ENCODE results near the gene LSMEM2. TPM values are rescaled to one million over a fixed set of nuclear protein-coding genes. Genes with fewer than 3 reads are reported as not detected.
"Not testable (repeated sequence)": the region's sequence is repeated elsewhere in the genome, so short reads cannot be mapped to it uniquely, and the experiment has no call there.

The LSMEM2 gene
- total RNA-seq, 2 donors from 2014 or later: not detected

DNA sequence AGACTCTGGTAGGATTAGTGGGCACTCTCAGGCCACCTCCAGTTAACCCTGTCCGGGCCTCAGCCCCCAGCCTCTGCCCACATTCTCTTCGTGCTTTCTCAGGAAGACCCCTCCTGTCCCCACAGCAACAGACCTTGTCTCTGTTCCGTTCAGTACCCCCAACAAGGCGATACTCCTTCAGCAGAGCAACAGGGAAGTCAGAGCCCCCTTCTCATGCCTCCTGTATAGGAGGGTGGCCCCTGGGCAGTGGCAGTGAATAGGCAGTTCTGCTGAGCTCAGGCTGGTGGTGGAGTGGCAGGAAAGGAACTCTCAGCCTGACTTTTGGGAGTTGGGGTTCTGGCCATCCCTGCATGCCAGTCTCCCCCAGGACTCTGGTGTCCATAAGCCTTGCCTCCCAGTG, 9.4 kb upstream of the LSMEM2 start:
- intact Hi-C loops (cut with DNase I): no loop called here
- peak overlapping the region; percentile 88 to 91 for H3K9ac ChIP-seq (ENCODE audit: low read depth in 2 of 2, low read length in 2 of 2)
- peaks cover 5% of the 10 kb centered on the region for H3K27me3 ChIP-seq
- H3K27ac ChIP-seq: peak overlapping the region; percentile 85
- DNase-seq: no peak
- H3K9me3 ChIP-seq: no peaks in the 10 kb centered on the region
- H3K4me1 ChIP-seq: peaks cover 28% of the 10 kb centered on the region
- peak overlapping the region; percentile 35 for H3K4me3 ChIP-seq
- H3K36me3 ChIP-seq: no peaks in the 10 kb centered on the region
- TF ChIP-seq, protein P1, sequence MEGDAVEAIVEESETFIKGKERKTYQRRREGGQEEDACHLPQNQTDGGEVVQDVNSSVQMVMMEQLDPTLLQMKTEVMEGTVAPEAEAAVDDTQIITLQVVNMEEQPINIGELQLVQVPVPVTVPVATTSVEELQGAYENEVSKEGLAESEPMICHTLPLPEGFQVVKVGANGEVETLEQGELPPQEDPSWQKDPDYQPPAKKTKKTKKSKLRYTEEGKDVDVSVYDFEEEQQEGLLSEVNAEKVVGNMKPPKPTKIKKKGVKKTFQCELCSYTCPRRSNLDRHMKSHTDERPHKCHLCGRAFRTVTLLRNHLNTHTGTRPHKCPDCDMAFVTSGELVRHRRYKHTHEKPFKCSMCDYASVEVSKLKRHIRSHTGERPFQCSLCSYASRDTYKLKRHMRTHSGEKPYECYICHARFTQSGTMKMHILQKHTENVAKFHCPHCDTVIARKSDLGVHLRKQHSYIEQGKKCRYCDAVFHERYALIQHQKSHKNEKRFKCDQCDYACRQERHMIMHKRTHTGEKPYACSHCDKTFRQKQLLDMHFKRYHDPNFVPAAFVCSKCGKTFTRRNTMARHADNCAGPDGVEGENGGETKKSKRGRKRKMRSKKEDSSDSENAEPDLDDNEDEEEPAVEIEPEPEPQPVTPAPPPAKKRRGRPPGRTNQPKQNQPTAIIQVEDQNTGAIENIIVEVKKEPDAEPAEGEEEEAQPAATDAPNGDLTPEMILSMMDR (IDR thresholded peaks at IDR 0.05): no peak

DNA sequence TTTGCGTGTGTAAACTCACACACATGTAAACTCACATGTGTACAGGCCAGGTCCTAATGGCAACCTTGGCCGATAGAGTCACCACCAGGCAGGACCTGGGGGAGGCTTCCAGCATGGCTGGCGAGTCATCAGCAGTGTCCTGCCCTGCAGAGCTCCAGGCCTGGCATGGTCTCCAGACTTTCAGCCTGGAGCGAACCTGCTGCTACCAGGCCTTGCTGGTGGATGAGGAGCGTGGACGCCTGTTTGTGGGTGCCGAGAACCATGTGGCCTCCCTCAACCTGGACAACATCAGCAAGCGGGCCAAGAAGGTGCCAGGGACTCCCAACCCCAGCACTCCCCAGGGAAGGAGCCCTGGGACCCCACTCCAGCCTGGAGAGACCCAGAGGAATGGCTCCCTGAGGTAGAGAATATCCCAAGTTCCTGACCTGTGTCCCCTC, 8.9 kb upstream of the LSMEM2 start:
- Histone ChIP-seq H3K27ac (peak overlapping the region; percentile 85), H3K4me3 (peak overlapping the region; percentile 35), H3K9me3 (no peaks in the 10 kb centered on the region), H3K27me3 (peaks cover 5% of the 10 kb centered on the region), H3K9ac (ENCODE audit: low read depth in 2 of 2, low read length in 2 of 2) (peak overlapping the region; percentile 88 to 91), H3K4me1 (peaks cover 28% of the 10 kb centered on the region), H3K36me3 (no peaks in the 10 kb centered on the region)
- no peak for DNase-seq
- TF ChIP-seq, protein P1 (IDR thresholded peaks at IDR 0.05): no peak
- intact Hi-C loops (cut with DNase I): loop anchor here (5.0 to 10.0 kb wide), 2 partner anchors 55 to 78 kb away; partner anchors contain the start of genes GNAT1, HYAL2 and TUSC2

DNA sequence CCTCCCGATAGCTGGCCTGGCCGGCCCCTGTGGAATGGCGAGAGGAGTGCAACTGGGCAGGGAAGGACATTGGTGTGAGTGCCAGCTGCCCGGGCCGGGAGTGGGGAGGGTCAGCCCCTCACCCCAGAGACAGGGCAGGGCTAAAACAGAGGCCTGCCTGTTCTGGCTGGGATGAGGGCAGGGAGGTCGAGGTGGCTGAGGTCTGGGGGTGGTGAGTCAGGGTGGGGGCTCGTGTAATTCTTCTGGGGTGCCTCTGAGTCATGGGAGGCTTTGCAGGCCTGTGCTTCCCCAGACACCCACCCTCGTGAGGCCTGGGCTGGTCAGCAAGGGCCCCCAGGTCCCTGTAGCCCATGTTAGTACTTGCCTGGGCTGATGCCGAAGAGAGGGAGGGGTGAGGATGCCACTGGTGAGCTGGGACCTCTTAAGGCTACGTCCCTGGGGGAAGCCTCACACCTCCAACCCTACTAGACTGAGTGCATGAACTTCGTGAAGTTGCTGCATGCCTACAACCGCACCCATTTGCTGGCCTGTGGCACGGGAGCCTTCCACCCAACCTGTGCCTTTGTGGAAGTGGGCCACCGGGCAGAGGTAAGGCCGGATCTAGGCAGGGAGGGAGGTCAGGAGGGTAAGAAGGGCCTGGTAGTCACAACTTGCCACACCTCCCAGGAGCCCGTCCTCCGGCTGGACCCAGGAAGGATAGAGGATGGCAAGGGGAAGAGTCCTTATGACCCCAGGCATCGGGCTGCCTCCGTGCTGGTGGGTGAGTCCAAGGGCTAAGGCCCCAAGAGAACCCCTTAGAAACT, 8.3 kb upstream of the LSMEM2 start:
- Histone ChIP-seq H3K9me3 (no peaks in the 10 kb centered on the region), H3K36me3 (no peaks in the 10 kb centered on the region), H3K4me1 (peaks cover 28% of the 10 kb centered on the region), H3K4me3 (peak overlapping the region; percentile 35), H3K27ac (peak overlapping the region; percentile 31), H3K9ac (ENCODE audit: low read depth in 2 of 2, low read length in 2 of 2) (peak overlapping the region; percentile 17 to 91), H3K27me3 (peaks cover 5% of the 10 kb centered on the region)
- DNase-seq: no peak
- intact Hi-C loops (cut with DNase I): loop anchor here (5.0 to 10.0 kb wide), 2 partner anchors 54 to 78 kb away; partner anchors contain the start of genes GNAT1, HYAL2 and TUSC2
- TF ChIP-seq, protein P1 (IDR thresholded peaks at IDR 0.05): no peak

DNA sequence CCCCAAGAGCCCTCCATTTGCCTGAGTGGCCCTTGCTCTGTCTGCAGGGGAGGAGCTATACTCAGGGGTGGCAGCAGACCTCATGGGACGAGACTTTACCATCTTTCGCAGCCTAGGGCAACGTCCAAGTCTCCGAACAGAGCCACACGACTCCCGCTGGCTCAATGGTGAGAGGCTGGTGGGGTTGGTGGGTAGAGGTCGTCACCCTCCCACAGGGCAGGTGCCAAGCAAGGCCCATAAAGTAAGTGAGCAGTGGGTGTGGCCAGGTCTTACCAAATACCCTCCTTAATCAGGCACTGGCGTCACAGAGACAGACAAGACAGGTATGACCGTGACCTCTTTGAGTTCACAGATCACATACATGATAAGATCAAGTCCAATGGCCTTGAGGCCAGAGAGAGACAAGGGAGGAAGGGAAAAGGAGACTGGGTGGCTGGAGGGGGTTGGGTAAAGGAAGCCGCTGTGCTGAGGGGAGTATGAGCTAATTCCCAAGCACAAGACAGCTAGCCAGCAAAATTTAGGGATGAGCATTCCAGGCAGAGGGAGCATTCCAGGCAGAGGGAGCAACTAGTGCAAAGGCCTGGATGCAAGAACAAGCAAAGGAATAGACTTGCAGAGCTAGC, 7.5 kb upstream of the LSMEM2 start:
- Histone ChIP-seq H3K27me3 (peaks cover 9% of the 10 kb centered on the region), H3K4me1 (peaks cover 28% of the 10 kb centered on the region), H3K4me3 (no peak overlapping the region), H3K27ac (peak overlapping the region; percentile 31), H3K9me3 (no peaks in the 10 kb centered on the region), H3K9ac (ENCODE audit: low read depth in 2 of 2, low read length in 2 of 2) (peak overlapping the region in 1 of 2 donors; percentile 13), H3K36me3 (no peaks in the 10 kb centered on the region)
- no peak for DNase-seq
- TF ChIP-seq, protein P1 (IDR thresholded peaks at IDR 0.05): no peak
- intact Hi-C loops (cut with DNase I): loop anchor here (5.0 to 10.0 kb wide), 2 partner anchors 53 to 79 kb away; partner anchors contain the start of genes GNAT1, HYAL2 and TUSC2

DNA sequence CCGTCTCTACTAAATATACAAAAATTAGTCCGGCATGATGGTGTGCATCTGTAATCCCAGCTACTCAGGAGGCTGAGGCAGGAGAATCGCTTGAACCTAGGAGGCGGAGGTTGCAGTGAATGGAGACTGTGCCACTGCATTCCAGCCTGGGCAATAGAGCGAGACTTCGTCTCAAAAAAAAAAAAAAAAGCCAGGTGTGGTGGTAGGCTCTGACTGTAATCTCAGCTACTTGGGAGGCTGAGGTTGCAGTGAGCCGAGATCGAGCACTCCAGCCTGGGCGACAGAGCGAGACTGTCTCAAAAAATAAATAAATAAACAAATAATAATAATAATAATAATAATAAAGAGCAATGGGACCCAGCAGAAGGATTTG, 6.4 kb upstream of the LSMEM2 start:
- H3K4me1 ChIP-seq: peaks cover 26% of the 10 kb centered on the region
- H3K27ac ChIP-seq; H3K4me3 ChIP-seq; DNase-seq; H3K9ac ChIP-seq (ENCODE audit: low read depth in 2 of 2, low read length in 2 of 2); H3K9me3 ChIP-seq; H3K36me3 ChIP-seq; H3K27me3 ChIP-seq: not testable (repeated sequence)
- intact Hi-C loops (cut with DNase I): loop anchor here (5.0 to 10.0 kb wide), 2 partner anchors 52 to 80 kb away; partner anchors contain the start of genes GNAT1, HYAL2 and TUSC2
